OCI-LY3 (cell line): ENCODE measurements around the gene EPSTI1.

ENCODE experiments used
- H2AFZ ChIP-seq: fragments of 200-600, 300-600 bp; shearing (Covaris generic); 2 replicates; pipeline ENCODE4 v1.6.0; 2014; ENCODE audit warnings: antibody characterized with exemption, low read depth, low read length
- H3K27ac ChIP-seq: fragments of 200-600, 300-600 bp; sonication (generic); 2 replicates; pipeline ENCODE4 v1.5.1; 2014; ENCODE audit warnings: mild to moderate bottlenecking, low read length, moderate library complexity, mixed read lengths
- H3K27me3 ChIP-seq: fragments of 200-600, 300-600 bp; sonication (generic); 2 replicates; pipeline ENCODE4 v1.6.1; 2014; ENCODE audit warnings: low read depth, low read length, mixed read lengths
- H3K36me3 ChIP-seq: fragments of 200-600, 300-600 bp; sonication (generic); replicated peaks from 2 replicates; pipeline ENCODE3; 2014; ENCODE audit warnings: low read depth, low read length, mixed read lengths
- H3K4me1 ChIP-seq: fragments of 300-600, 200-600 bp; sonication (generic); 2 replicates; pipeline ENCODE4 v1.6.1; 2014; ENCODE audit warnings: low read length, mixed read lengths
- H3K4me2 ChIP-seq: fragments of 200-600, 300-600 bp; sonication (generic); 2 replicates; pipeline ENCODE4 v1.6.1; 2014; ENCODE audit warnings: low read length, mixed read lengths
- H3K4me3 ChIP-seq: fragments of 300-600, 200-600 bp; sonication (generic); 2 replicates; pipeline ENCODE4 v1.5.1; 2014; ENCODE audit warnings: antibody characterized with exemption, mild to moderate bottlenecking, low read length, moderate library complexity
- H3K79me2 ChIP-seq: fragments of 300-600, 200-600 bp; shearing (Covaris generic); 2 replicates; pipeline ENCODE4 v1.6.1; 2014; ENCODE audit warnings: mild to moderate bottlenecking, low read length, mixed read lengths
- H3K9ac ChIP-seq: fragments of 300-600, 200-600 bp; shearing (Covaris generic); 2 replicates; pipeline ENCODE4 v1.6.0; 2014; ENCODE audit warnings: mild to moderate bottlenecking, low read length, moderate library complexity
- H3K9me3 ChIP-seq: fragments of 200-600, 300-600 bp; shearing (Covaris generic); 2 replicates; pipeline ENCODE4 v1.6.1; 2014; ENCODE audit warnings: low read length, mixed read lengths; ENCODE audit not compliant: insufficient read depth
- H4K20me1 ChIP-seq: fragments of 200-600, 300-600 bp; sonication (generic); 2 replicates; pipeline ENCODE4 v1.6.1; 2016; ENCODE audit warnings: low read length, mixed read lengths; ENCODE audit not compliant: insufficient read depth
- CTCF ChIP-seq: fragments of 200-600, 300-600 bp; sonication (generic); IDR thresholded peaks from 2 replicates; pipeline ENCODE4 v1.5.1; 2014; ENCODE audit warnings: antibody characterized with exemption, low read length, low read depth
- EZH2phosphoT487 ChIP-seq: fragments of 200-600 bp; shearing (Covaris generic); IDR thresholded peaks from 2 replicates; pipeline ENCODE4 v1.6.1; 2018; ENCODE audit warnings: antibody characterized with exemption, mixed run types, low read depth

EPSTI1 gene

GRCh38 chr13:42924344-42924743 is 67.7 kb downstream of the EPSTI1 start:
- H4K20me1 ChIP-seq = no peaks in the 10 kb centered on the region
- H3K79me2 ChIP-seq = no peaks in the 10 kb centered on the region
- H3K4me3 ChIP-seq = no peak overlapping the region
- no peaks in the 10 kb centered on the region for H3K36me3 ChIP-seq
- H3K9ac ChIP-seq = no peak overlapping the region
- no peak overlapping the region for H3K27ac ChIP-seq
- H3K4me1 ChIP-seq = no peaks in the 10 kb centered on the region
- no peak overlapping the region for H3K4me2 ChIP-seq
- H3K9me3 ChIP-seq = no peaks in the 10 kb centered on the region
- H2AFZ ChIP-seq = no peak overlapping the region
- no peak for TF ChIP-seq CTCF
- no peak for TF ChIP-seq EZH2phosphoT487
- H3K27me3 ChIP-seq = no peaks in the 10 kb centered on the region

GRCh38 chr13:42907745-42908144 is 84.3 kb downstream of the EPSTI1 start:
- Histone ChIP-seq H3K4me1 (no peaks in the 10 kb centered on the region), H3K9me3 (no peaks in the 10 kb centered on the region), H4K20me1 (no peaks in the 10 kb centered on the region), H3K27ac (no peak overlapping the region), H3K9ac (no peak overlapping the region), H3K36me3 (no peaks in the 10 kb centered on the region), H3K4me3 (no peak overlapping the region), H2AFZ (no peak overlapping the region), H3K79me2 (no peaks in the 10 kb centered on the region), H3K27me3 (no peaks in the 10 kb centered on the region), H3K4me2 (no peak overlapping the region)
- TF ChIP-seq EZH2phosphoT487 = no peak

- no peak overlapping the region for H3K4me2 ChIP-seq
- H2AFZ ChIP-seq = no peak overlapping the region
- H3K27me3 ChIP-seq = no peaks in the 10 kb centered on the region
- no peaks in the 10 kb centered on the region for H3K9me3 ChIP-seq
- TF ChIP-seq CTCF (no peak), EZH2phosphoT487 (no peak)
- H3K4me3 ChIP-seq = no peak overlapping the region
- H3K36me3 ChIP-seq = no peaks in the 10 kb centered on the region
- H3K9ac ChIP-seq = no peak overlapping the region
- H3K27ac ChIP-seq = no peak overlapping the region
- no peaks in the 10 kb centered on the region for H3K4me1 ChIP-seq
- no peaks in the 10 kb centered on the region for H3K79me2 ChIP-seq
- H4K20me1 ChIP-seq = no peaks in the 10 kb centered on the region
These were observed 85.8 kb downstream of the EPSTI1 start for GRCh38 chr13:42906257-42906656.

GRCh38 chr13:42905579-42905978 is 86.5 kb downstream of the EPSTI1 start:
- no peak overlapping the region for H3K4me3 ChIP-seq
- TF ChIP-seq CTCF (no peak), EZH2phosphoT487 (no peak)
- no peaks in the 10 kb centered on the region for H4K20me1 ChIP-seq
- no peaks in the 10 kb centered on the region for H3K79me2 ChIP-seq
- no peak overlapping the region for H2AFZ ChIP-seq
- no peaks in the 10 kb centered on the region for H3K9me3 ChIP-seq
- H3K4me1 ChIP-seq = no peaks in the 10 kb centered on the region
- no peak overlapping the region for H3K4me2 ChIP-seq
- no peaks in the 10 kb centered on the region for H3K36me3 ChIP-seq
- H3K27me3 ChIP-seq = no peaks in the 10 kb centered on the region
- H3K27ac ChIP-seq = no peak overlapping the region
- no peak overlapping the region for H3K9ac ChIP-seq

GRCh38 chr13:42899266-42899665 is 92.8 kb downstream of the EPSTI1 start:
- Histone ChIP-seq H3K9ac (no peak overlapping the region), H3K36me3 (no peaks in the 10 kb centered on the region), H4K20me1 (no peaks in the 10 kb centered on the region), H3K27me3 (no peaks in the 10 kb centered on the region), H3K4me1 (no peaks in the 10 kb centered on the region), H3K79me2 (no peaks in the 10 kb centered on the region), H3K9me3 (no peaks in the 10 kb centered on the region), H3K4me3 (no peak overlapping the region), H3K27ac (no peak overlapping the region), H2AFZ (no peak overlapping the region), H3K4me2 (no peak overlapping the region)
- TF ChIP-seq CTCF (no peak), EZH2phosphoT487 (no peak)
